GM12878 (cell line): ENCODE measurements around the gene ACACA.

Experiments used
- BCL11A ChIP-seq: IDR thresholded peaks from 2 replicates; pipeline ENCODE4 v1.6.1; 2011; ENCODE audit warnings: low read depth, low read length
- BHLHE40 ChIP-seq, 2 experiments: fragments of 450-650 bp in 1 of 2; IDR thresholded peaks; 2 replicates each; pipeline ENCODE4 v1.6.1; 2011 to 2017; ENCODE audit warnings: low read depth in 2 of 2, borderline replicate concordance in 1 of 2, improper control_type of control experiment in 1 of 2, low read length in 1 of 2, mild to moderate bottlenecking in 1 of 2
- CEBPB ChIP-seq, 2 experiments: fragments of 150-350 bp in 1 of 2; IDR thresholded peaks; 2 replicates each; pipeline ENCODE4 v1.6.1; 2012 to 2014; ENCODE audit warnings: low read depth in 2 of 2, low read length in 2 of 2, borderline replicate concordance in 1 of 2, inconsistent platforms in 1 of 2
- CTCF ChIP-seq, 3 experiments: IDR thresholded peaks in 2 of 3; conservative IDR thresholded peaks in 1 of 3; 2 replicates each; pipeline ENCODE4 v1.5.1; 2011; ENCODE audit warnings: low read depth in 3 of 3, low read length in 3 of 3, mild to moderate bottlenecking in 3 of 3, control low read depth in 2 of 3, moderate library complexity in 2 of 3, inconsistent platforms in 1 of 3, mixed read lengths in 1 of 3; ENCODE audit not compliant: control insufficient read depth in 2 of 3, insufficient read depth in 1 of 3; ENCODE audit errors: extremely low read depth in 1 of 3
- JUND ChIP-seq: IDR thresholded peaks from 2 replicates; pipeline ENCODE4 v1.6.1; 2012; ENCODE audit warnings: low read depth, mild to moderate bottlenecking, low read length, improper control_type of control experiment, moderate library complexity
- POU2F2 ChIP-seq: IDR thresholded peaks from 3 replicates; pipeline ENCODE4 v1.6.1; 2011; ENCODE audit warnings: low read depth, mild to moderate bottlenecking, low read length, borderline replicate concordance
- ZNF384 ChIP-seq: IDR thresholded peaks from 2 replicates; pipeline ENCODE4 v1.6.1; 2012; ENCODE audit warnings: low read depth, mild to moderate bottlenecking, low read length, improper control_type of control experiment, borderline replicate concordance
- TF ChIP-seq, protein P1 (sequence below): fragments of 450-650 bp; IDR thresholded peaks from 2 replicates; pipeline ENCODE4 v1.6.1; 2017; ENCODE audit warnings: mild to moderate bottlenecking, moderate library complexity
- TF ChIP-seq, protein P2 (sequence below): IDR thresholded peaks from 2 replicates; pipeline ENCODE4 v1.6.1; 2011; ENCODE audit warnings: low read depth, mild to moderate bottlenecking, low read length, moderate library complexity, borderline replicate concordance; ENCODE audit errors: extremely low read depth
- TF ChIP-seq, protein P3 (sequence below): IDR thresholded peaks from 2 replicates; pipeline ENCODE4 v1.6.1; 2011; ENCODE audit warnings: borderline replicate concordance, low read depth, mild to moderate bottlenecking, moderate library complexity, mixed read lengths, low read length; ENCODE audit not compliant: insufficient read depth; ENCODE audit errors: extremely low read length
- TF ChIP-seq, protein P4 (sequence below): IDR thresholded peaks from 2 replicates; pipeline ENCODE4 v1.6.1; 2011; ENCODE audit warnings: borderline replicate concordance, low read depth, mild to moderate bottlenecking, moderate library complexity, low read length; ENCODE audit not compliant: insufficient read depth, poor library complexity, severe bottlenecking
- TF ChIP-seq, protein P5 (sequence below): fragments of 450-650 bp; IDR thresholded peaks from 2 replicates; pipeline ENCODE4 v1.6.1; 2016; ENCODE audit warnings: mild to moderate bottlenecking, moderate library complexity, borderline replicate concordance

GRCh38 chr17:37111329-37111728 is 295.3 kb downstream of the ACACA start:
- no peak for TF ChIP-seq ZNF384
- TF ChIP-seq BHLHE40 (IDR thresholded peaks at IDR 0.05; ENCODE audit: borderline replicate concordance in 1 of 2, low read depth in 2 of 2, low read length in 1 of 2): no peak
- no peak for TF ChIP-seq BCL11A
- TF ChIP-seq, protein P1, sequence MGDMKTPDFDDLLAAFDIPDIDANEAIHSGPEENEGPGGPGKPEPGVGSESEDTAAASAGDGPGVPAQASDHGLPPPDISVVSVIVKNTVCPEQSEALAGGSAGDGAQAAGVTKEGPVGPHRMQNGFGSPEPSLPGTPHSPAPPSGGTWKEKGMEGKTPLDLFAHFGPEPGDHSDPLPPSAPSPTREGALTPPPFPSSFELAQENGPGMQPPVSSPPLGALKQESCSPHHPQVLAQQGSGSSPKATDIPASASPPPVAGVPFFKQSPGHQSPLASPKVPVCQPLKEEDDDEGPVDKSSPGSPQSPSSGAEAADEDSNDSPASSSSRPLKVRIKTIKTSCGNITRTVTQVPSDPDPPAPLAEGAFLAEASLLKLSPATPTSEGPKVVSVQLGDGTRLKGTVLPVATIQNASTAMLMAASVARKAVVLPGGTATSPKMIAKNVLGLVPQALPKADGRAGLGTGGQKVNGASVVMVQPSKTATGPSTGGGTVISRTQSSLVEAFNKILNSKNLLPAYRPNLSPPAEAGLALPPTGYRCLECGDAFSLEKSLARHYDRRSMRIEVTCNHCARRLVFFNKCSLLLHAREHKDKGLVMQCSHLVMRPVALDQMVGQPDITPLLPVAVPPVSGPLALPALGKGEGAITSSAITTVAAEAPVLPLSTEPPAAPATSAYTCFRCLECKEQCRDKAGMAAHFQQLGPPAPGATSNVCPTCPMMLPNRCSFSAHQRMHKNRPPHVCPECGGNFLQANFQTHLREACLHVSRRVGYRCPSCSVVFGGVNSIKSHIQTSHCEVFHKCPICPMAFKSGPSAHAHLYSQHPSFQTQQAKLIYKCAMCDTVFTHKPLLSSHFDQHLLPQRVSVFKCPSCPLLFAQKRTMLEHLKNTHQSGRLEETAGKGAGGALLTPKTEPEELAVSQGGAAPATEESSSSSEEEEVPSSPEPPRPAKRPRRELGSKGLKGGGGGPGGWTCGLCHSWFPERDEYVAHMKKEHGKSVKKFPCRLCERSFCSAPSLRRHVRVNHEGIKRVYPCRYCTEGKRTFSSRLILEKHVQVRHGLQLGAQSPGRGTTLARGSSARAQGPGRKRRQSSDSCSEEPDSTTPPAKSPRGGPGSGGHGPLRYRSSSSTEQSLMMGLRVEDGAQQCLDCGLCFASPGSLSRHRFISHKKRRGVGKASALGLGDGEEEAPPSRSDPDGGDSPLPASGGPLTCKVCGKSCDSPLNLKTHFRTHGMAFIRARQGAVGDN: no peak
- TF ChIP-seq, protein P2, sequence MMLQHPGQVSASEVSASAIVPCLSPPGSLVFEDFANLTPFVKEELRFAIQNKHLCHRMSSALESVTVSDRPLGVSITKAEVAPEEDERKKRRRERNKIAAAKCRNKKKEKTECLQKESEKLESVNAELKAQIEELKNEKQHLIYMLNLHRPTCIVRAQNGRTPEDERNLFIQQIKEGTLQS: no peak
- TF ChIP-seq CEBPB (IDR thresholded peaks at IDR 0.05; ENCODE audit: borderline replicate concordance in 1 of 2, low read depth in 2 of 2, low read length in 2 of 2): no peak
- TF ChIP-seq, protein P3, sequence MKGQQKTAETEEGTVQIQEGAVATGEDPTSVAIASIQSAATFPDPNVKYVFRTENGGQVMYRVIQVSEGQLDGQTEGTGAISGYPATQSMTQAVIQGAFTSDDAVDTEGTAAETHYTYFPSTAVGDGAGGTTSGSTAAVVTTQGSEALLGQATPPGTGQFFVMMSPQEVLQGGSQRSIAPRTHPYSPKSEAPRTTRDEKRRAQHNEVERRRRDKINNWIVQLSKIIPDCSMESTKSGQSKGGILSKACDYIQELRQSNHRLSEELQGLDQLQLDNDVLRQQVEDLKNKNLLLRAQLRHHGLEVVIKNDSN: no peak
- no peak for TF ChIP-seq CTCF (IDR thresholded peaks at IDR 0.05 in 2 of 3, conservative IDR thresholded peaks at IDR 0.05 in 1 of 3; ENCODE audit: control insufficient read depth in 2 of 3, extremely low read depth in 1 of 3, insufficient read depth in 1 of 3, low read depth in 3 of 3, low read length in 3 of 3)
- TF ChIP-seq, protein P4, sequence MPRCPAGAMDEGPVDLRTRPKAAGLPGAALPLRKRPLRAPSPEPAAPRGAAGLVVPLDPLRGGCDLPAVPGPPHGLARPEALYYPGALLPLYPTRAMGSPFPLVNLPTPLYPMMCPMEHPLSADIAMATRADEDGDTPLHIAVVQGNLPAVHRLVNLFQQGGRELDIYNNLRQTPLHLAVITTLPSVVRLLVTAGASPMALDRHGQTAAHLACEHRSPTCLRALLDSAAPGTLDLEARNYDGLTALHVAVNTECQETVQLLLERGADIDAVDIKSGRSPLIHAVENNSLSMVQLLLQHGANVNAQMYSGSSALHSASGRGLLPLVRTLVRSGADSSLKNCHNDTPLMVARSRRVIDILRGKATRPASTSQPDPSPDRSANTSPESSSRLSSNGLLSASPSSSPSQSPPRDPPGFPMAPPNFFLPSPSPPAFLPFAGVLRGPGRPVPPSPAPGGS: no peak
- TF ChIP-seq JUND: no peak
- TF ChIP-seq POU2F2: no peak
- TF ChIP-seq, protein P5, sequence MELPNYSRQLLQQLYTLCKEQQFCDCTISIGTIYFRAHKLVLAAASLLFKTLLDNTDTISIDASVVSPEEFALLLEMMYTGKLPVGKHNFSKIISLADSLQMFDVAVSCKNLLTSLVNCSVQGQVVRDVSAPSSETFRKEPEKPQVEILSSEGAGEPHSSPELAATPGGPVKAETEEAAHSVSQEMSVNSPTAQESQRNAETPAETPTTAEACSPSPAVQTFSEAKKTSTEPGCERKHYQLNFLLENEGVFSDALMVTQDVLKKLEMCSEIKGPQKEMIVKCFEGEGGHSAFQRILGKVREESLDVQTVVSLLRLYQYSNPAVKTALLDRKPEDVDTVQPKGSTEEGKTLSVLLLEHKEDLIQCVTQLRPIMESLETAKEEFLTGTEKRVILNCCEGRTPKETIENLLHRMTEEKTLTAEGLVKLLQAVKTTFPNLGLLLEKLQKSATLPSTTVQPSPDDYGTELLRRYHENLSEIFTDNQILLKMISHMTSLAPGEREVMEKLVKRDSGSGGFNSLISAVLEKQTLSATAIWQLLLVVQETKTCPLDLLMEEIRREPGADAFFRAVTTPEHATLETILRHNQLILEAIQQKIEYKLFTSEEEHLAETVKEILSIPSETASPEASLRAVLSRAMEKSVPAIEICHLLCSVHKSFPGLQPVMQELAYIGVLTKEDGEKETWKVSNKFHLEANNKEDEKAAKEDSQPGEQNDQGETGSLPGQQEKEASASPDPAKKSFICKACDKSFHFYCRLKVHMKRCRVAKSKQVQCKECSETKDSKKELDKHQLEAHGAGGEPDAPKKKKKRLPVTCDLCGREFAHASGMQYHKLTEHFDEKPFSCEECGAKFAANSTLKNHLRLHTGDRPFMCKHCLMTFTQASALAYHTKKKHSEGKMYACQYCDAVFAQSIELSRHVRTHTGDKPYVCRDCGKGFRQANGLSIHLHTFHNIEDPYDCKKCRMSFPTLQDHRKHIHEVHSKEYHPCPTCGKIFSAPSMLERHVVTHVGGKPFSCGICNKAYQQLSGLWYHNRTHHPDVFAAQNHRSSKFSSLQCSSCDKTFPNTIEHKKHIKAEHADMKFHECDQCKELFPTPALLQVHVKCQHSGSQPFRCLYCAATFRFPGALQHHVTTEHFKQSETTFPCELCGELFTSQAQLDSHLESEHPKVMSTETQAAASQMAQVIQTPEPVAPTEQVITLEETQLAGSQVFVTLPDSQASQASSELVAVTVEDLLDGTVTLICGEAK: no peak
